Stimulated activated CD4-positive, alpha-beta T cell treated with anti-CD3 and anti-CD28 coated beads, Interleukin-4, amount 100 ng/mL, for 4 hours (primary cell): ENCODE measurements around the gene NACAD.
A peak's percentile ranks its signal among the peaks of the same experiment; 100 is the strongest.
"Not testable (repeated sequence)": the region's sequence is repeated elsewhere in the genome, so short reads cannot be mapped to it uniquely, and the experiment has no call there.

Experiments
- DNase-seq, 2 experiments: peaks; one replicate each; pipeline ENCODE4 v3.0.0-alpha.2; 2020

The NACAD gene

DNA sequence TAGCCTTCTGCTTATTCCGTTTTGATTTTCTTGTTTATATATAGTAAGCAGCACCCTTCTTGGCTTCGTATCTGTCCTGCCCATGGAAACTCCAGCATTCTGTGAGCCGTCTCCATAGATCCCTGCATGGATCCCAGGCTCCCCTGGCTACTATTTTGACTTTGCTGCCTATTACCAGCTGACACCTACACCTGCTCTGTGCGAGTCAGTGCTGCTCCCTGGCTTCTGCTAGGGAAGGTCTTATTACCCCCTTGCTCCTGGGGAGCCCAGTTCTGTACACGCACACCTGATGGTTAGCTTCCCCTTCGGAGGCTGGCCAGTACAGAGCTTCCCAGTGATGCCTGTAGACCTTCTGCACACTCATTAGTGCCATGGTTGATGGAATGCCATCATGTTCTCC lies 35.4 kb downstream of the NACAD start:
- no peak for DNase-seq

DNA sequence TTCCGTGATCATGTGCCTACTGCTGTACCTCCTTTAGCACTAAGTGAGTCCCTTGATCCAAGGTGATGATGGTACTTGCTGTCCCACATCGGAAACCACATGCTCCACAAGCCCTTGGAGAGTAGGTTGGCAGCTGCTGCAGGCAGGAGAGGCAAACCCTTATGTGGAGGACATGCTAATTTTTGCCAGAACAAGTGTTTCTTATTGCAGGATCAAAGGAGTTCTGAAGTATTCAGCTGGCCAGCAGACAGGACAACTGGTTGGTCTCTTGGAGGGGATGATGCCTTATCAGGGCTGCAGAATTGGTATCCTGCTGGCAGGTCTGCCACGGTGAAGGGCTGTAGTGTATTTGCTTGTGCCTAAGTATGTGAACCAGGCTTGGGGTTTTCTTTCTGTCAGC lies 36.8 kb downstream of the NACAD start:
- DNase-seq: no peak

DNA sequence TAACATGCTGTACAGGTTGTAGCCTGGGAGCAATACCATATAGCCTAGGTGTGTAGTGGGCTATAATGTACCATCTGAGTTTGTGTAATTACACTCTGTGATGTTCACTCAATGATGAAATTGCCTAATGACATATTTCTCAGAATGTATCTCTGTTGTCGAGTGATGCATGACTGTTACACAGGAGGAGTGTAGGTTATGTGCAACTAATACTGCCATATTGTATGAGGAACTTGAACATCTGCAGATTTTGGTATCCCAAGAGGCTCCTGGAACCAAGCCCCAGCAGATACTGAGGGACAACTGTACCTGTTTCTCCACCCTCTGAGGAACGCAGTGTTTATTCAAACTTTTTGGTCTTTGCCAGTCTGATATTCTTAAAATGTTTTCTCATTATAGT lies 38.6 kb downstream of the NACAD start:
- DNase-seq: no peak

DNA sequence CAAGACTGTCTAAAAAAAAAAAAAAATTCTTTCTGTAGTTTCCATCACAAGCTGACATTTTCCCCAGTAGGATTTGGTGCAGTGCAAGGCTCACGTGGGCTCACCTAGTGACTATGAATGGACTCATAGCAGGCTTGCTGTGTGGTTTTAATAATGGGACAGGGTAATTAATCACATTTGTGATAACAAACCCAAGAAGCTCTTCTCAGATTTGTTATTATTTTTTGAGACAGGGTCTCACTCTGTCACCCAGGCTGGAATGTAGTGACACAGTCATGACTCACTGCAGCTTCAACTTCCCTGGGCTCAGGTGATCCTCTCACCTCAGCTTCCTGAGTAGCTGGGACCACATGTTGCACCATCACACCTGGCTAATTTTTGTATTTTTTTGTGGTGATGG lies 40.0 kb downstream of the NACAD start:
- no peak for DNase-seq

DNA sequence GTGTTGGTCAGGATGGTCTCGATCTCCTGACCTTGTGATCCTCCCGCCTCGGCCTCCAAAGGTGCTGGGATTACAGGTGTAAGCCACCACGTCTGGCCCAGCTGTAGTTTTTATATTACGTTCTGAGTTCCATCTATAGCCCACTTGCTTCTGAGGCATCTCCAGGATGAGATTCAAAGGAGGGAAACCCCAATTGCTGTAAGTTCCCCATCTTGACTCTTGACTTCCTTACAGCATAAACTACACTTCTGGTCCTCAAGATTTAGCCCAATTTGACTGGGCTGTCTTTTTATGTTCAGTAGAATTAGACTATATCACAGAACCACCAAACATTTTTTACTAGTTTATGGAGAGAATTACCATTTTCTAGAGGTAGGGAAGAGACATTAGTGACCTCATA lies 44.4 kb downstream of the NACAD start:
- no peak for DNase-seq

DNA sequence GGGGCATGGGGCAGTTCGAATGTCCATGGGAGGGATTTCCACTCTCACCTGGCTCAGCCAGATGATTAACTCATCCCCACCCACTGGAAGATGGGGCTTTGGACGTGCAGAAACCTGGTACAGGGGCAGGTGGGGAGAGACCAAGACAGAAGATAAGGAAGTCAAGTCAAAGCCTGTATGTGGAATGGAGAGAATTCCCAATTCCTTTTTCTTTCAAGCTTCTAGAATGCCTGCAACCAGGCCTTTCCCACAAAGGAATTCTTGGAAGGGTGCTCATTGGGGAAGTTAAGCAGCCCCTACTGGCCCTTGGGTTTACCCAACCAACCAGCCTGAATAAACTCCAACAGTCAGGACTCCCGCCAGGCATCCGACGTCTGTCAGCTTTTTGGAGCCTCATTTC lies 49.7 kb downstream of the NACAD start:
- DNase-seq: no peak

DNA sequence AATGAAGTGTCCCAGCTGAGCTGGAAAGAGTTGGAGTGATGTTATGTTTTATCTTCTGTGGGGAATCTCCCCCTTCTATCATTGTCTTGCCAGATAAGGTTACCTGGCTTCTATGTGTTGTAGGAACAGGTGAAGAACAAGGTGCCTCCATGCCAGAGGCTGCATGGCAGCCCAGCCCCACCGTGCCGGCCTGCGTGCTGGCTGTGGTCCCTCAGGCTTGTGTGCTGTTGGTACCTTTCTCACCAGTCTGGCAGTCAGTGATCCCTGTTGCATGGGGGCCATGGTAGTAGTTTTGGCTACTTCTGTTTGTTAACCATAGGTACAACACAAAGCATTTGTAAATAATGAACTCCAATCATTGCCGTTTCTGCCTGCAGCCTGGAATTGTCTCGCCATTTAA lies 50.9 kb downstream of the NACAD start:
- DNase-seq: no peak

DNA sequence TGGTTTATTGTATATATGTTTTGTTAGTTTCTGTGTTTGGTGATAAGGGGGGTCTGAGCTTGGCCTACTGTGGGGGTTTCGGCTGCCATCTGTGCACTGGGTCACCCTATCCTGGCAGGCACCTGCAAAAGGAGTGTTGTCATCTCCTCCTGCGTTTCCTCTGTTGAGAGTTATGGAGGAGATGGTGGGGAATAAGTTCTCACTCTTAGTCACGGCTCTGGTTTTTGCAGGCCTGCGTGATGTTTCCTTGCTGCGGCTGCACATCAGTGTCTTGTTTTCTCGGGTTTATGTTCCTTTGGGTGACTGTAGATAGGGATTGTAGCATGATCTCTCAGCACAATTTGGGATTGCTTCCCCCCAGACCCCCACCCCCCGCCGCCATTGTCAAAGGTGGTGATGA lies 52.0 kb downstream of the NACAD start:
- peak in 1 of 2 experiments; percentile 18 for DNase-seq

DNA sequence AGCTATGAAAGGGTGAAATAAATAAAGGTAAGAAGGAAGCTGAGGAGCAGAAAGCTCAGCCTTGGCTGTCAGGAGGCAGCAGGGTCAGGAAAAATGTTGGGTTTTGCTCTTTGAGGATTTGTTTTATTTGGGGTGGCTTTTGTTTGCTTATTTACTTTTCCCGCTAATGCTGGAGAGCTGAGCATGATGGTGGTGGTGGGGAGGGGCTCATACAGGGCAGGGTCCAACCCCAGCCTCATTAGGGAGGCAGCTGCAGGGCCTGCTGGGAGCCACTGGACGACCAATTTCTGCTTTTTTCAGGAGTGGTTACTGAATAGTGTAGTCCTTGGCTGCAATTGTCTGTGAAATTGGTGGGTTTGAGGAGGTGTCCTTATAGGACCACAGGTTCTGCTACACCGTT lies 52.5 kb downstream of the NACAD start:
- DNase-seq: no peak

DNA sequence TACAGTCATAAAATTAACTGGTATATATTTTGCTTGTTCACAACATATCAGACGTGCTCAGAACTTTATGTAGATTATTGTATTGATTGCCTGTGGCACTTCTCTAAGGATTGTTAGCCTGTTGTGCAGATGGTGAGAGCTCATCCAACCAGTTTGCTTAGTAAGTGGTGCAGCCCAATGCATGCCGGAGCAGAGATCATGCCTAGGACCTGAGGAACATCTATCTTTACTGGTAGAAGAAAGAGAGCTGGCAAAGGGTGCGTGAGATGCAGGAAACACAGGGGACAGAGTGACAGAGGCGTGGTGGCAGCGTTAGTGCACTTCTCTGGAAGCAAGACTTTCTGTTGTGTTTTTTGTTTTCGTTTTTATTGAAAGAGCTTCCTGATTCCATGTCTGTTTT lies 52.9 kb downstream of the NACAD start:
- no peak for DNase-seq

DNA sequence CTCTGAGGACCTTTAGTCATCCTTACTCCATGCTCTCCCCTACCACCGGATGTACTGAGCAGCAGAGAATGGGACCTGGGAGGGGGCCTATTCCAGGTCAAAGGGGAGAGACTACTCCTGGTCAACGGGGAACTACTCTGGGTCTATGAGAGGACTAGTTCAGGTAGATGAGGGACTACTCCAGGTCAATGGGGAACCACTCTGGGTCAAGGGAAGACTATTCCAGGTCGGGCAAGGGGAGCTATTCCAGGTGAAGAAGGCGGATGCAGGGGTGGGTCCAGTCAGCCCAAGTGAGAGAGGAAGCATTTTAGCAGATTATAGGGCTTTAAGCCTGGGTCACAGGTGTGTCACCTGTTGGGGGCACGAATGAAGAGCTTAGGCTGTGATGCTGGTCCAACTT lies 53.4 kb downstream of the NACAD start:
- no peak for DNase-seq

DNA sequence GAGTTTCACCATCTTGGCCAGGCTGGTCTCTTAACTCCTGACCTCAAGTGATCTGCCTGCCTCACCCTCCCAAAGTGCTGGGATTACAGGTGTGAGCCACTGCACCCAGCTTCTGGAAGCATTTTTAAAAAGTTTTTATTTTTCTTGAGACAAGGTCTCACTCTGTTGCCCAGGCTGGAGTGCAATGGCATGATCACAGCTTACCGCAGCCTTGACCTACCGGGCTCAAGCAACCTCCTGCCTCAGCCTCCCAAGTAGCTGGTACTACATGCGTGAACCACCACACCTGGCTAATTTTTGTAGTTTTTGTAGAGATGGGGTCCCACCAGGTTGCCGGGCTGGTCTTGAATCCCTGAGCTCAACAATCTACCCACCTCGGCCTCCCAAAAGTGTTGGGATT lies 54.1 kb downstream of the NACAD start:
- not testable (repeated sequence) for DNase-seq

DNA sequence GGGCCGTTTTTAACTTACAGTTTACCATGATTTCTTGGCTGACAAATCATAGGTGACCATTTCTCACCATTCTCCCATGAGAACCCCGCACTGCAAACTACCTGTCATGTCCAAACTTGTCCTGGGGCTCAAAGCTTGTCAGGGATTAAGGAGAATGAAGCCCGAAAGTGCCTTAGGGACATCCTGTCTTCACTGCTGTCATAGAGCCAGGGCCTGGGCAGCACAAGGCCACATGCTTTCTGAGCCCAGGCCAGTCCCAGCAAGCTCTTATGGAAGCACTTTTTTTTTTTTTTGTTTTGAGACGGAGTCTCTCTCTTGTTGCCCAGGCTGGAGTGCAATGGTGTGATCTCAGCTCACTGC lies 54.9 kb downstream of the NACAD start:
- no peak for DNase-seq

DNA sequence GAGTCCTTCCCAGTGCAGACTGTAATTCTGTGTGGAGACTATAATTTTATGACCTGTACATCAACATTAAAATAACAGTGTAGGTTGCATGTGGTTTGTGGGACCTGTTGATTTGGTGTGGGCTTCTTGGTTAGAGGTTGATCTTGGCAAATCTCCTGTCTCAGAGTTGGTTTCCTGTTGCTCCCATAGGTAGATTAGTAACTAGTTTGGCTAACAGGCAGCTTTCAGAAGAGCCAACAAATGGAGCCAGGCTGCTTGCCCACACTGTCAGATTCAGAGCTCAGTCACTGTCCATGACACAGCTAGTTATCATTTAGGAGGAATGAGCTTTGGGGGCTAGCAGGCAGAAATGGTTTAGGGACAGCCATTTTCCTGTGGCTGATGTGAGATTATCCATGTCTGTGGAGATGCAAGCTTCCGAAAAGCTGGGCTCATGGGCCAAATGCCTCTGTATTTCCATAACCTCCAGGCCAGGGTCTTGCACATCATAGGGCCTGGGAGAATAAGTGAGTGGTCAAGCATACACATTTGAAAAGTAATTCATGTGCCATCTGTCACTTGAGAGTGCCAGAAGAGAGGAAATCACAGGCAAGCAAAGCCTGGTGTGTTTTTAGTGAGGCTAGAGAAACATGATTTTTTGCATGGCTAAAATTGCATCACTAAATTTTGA lies 55.4 kb downstream of the NACAD start:
- DNase-seq: no peak

DNA sequence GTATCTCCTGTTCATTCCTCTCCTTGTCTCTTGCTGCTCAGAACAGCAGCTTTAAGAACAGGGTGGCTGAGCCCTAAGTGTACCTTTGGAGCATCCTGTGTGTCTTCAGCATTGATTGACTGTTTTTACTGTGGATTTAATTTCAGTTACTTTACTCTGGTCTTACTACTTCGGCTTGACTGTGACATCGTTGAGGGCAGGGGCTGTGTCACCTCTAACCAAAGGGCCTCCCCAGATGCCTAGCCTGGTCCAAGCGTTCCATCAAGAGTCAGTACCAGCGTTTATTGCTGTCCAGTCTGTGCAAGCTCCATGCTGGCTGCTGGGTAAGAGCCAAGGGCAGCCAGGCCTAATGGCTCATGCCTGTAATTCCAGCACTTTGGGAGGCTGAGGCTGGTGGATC lies 56.3 kb downstream of the NACAD start:
- DNase-seq: no peak

DNA sequence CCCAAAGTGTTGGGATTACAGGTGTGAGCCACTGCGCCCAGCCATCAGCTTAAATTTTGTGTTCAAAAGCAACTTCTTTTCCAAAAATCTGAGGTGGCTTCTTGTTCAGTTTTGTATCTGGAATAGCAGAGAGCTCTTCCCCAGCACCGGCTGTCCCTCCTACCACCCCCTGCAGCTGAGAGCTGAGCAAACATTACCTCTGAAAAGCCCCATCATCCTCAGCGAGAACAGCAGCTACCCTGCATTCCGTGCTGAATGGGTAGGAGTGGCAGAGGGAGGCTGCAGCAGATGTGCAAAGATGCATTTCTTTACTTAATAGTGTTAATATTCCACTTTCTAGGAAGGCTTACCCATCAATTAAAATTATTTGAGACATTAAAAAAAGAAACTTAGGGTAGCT lies 56.9 kb downstream of the NACAD start:
- DNase-seq: no peak
